Measurements from ENCODE around the gene ROM1.
"Not testable (repeated sequence)": the region's sequence is repeated elsewhere in the genome, so short reads cannot be mapped to it uniquely, and the experiment has no call there.

The ROM1 gene

GRCh38 chr11:62577046-62577714 is 35.9 kb upstream of the ROM1 start:
- no peak for FAIRE-seq
- no peak for TF ChIP-seq CTCF (IDR thresholded peaks at IDR 0.05; ENCODE audit: insufficient read depth, missing control alignments)

GRCh38 chr11:62578541-62578940 is 34.5 kb upstream of the ROM1 start:
- DNase-seq (ENCODE audit: insufficient read length, low spot score), result no peak
- no peak for FAIRE-seq
- no peak for TF ChIP-seq CTCF (IDR thresholded peaks at IDR 0.05; ENCODE audit: insufficient read depth, missing control alignments)

More at GRCh38 chr11:62577046-62577714, 35.9 kb upstream of the ROM1 start:
- DNase-seq (ENCODE audit: insufficient read length, low spot score), result no peak

GRCh38 chr11:62579252-62579651 is 33.8 kb upstream of the ROM1 start:
- FAIRE-seq, result no peak
- TF ChIP-seq CTCF (IDR thresholded peaks at IDR 0.05; ENCODE audit: insufficient read depth, missing control alignments), result no peak
- no peak for DNase-seq (ENCODE audit: insufficient read length, low spot score)

- FAIRE-seq (no peak), DNase-seq (ENCODE audit: insufficient read length, low spot score) (no peak)
- TF ChIP-seq CTCF (IDR thresholded peaks at IDR 0.05; ENCODE audit: insufficient read depth, missing control alignments), result no peak
These were observed 31.9 kb upstream of the ROM1 start for GRCh38 chr11:62580959-62581715.

GRCh38 chr11:62581735-62582134 is 31.3 kb upstream of the ROM1 start:
- not testable (repeated sequence) for DNase-seq (ENCODE audit: insufficient read length, low spot score); FAIRE-seq

- not testable (repeated sequence) for FAIRE-seq; DNase-seq (ENCODE audit: insufficient read length, low spot score)
These were observed 27.7 kb upstream of the ROM1 start for GRCh38 chr11:62585356-62585755.

- peak; percentile 31 for TF ChIP-seq CTCF (IDR thresholded peaks at IDR 0.05; ENCODE audit: insufficient read depth, missing control alignments)
- DNase-seq (ENCODE audit: insufficient read length, low spot score) (no peak), FAIRE-seq (no peak)
These were observed 24.0 kb upstream of the ROM1 start for GRCh38 chr11:62588966-62589637.

All from D721Med (cell line).